Measurements from ENCODE around the gene CARS1. TPM values are rescaled to one million over a fixed set of nuclear protein-coding genes. Genes with fewer than 3 reads are reported as not detected.

Gene CARS1
- total RNA-seq, 1 experiment from 2014 or later: 120 TPM

GRCh38 chr11:3089236-3090061, 32.2 kb upstream of the CARS1 start:
- Histone ChIP-seq H3K36me3 (ENCODE audit: control insufficient read depth, insufficient read depth, low read length) (no peaks in the 10 kb centered on the region), H3K9me3 (ENCODE audit: control insufficient read depth, insufficient read depth, low read depth, low read length) (no peaks in the 10 kb centered on the region), H3K27me3 (ENCODE audit: control insufficient read depth, insufficient read depth, low read length) (no peaks in the 10 kb centered on the region), H3K4me1 (ENCODE audit: control insufficient read depth, insufficient read depth, low read length) (peaks cover 17% of the 10 kb centered on the region), H3K4me3 (ENCODE audit: low read depth in 2 of 2, low read length in 2 of 2) (no peak overlapping the region), H3K27ac (ENCODE audit: low read length) (no peak overlapping the region)
- in situ Hi-C loops (cut with HindIII; ENCODE audit: low pct_unique_long_range_greater_than_20kb, low sequenced_read_pairs) (no loop called here), intact Hi-C loops (cut with micrococcal nuclease; ENCODE audit: unreplicated experiment) (loop anchor here (10.0 kb wide), 1 partner anchor 155 kb away; no protein-coding TSS in a partner anchor)
- POLR2A ChIA-PET: no interaction called here
- ATAC-seq (no peak), DNase-seq (ENCODE audit: low read depth, low spot score) (no peak)
- CTCF ChIA-PET: interaction anchor here (0.5 to 4.7 kb wide), 7 partner anchors 13 to 514 kb away, joined by 3 to 72 read pairs (median 4); no protein-coding TSS in a partner anchor
- TF ChIP-seq SIN3A (IDR thresholded peaks at IDR 0.05; ENCODE audit: borderline replicate concordance, insufficient read depth, low read depth, low read length) (no peak), TCF7L2 (IDR thresholded peaks at IDR 0.05; ENCODE audit: low read depth, low read length) (no peak)
- no TSS peak for BruUV-seq (replicated peaks)

DNA sequence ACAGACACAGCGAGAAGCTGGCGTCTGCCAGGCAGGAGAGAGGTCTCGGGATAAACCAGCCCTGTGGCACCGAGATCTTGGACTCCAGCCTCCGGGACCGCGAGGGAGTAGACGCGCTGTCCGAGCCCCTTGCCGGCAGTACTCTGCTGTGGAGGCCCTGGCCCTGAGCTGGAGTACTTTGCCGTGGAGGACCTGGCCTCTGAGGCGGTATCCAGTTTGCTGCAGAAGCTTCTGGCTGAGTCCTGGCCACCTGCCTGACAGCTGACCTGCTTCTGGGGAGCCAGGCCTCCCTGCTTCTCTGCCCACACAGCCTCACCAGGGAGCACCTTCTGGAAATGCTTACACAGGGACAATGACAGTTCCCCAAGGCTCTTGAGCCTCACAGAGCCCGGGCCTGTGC, 31.6 kb upstream of the CARS1 start:
- DNase-seq (ENCODE audit: low read depth, low spot score) (no peak), ATAC-seq (no peak)
- BruUV-seq (replicated peaks): no TSS peak
- TF ChIP-seq POLR2AphosphoS5 (IDR thresholded peaks at IDR 0.05; ENCODE audit: low read depth, low read length) (no peak), TCF7L2 (IDR thresholded peaks at IDR 0.05; ENCODE audit: low read depth, low read length) (no peak), SIN3A (IDR thresholded peaks at IDR 0.05; ENCODE audit: borderline replicate concordance, insufficient read depth, low read depth, low read length) (no peak)
- TF ChIP-seq, protein P1, sequence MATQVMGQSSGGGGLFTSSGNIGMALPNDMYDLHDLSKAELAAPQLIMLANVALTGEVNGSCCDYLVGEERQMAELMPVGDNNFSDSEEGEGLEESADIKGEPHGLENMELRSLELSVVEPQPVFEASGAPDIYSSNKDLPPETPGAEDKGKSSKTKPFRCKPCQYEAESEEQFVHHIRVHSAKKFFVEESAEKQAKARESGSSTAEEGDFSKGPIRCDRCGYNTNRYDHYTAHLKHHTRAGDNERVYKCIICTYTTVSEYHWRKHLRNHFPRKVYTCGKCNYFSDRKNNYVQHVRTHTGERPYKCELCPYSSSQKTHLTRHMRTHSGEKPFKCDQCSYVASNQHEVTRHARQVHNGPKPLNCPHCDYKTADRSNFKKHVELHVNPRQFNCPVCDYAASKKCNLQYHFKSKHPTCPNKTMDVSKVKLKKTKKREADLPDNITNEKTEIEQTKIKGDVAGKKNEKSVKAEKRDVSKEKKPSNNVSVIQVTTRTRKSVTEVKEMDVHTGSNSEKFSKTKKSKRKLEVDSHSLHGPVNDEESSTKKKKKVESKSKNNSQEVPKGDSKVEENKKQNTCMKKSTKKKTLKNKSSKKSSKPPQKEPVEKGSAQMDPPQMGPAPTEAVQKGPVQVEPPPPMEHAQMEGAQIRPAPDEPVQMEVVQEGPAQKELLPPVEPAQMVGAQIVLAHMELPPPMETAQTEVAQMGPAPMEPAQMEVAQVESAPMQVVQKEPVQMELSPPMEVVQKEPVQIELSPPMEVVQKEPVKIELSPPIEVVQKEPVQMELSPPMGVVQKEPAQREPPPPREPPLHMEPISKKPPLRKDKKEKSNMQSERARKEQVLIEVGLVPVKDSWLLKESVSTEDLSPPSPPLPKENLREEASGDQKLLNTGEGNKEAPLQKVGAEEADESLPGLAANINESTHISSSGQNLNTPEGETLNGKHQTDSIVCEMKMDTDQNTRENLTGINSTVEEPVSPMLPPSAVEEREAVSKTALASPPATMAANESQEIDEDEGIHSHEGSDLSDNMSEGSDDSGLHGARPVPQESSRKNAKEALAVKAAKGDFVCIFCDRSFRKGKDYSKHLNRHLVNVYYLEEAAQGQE (IDR thresholded peaks at IDR 0.05; ENCODE audit: insufficient read depth in 1 of 2, low read depth in 2 of 2, low read length in 1 of 2): no peak
- TF ChIP-seq, protein P2, sequence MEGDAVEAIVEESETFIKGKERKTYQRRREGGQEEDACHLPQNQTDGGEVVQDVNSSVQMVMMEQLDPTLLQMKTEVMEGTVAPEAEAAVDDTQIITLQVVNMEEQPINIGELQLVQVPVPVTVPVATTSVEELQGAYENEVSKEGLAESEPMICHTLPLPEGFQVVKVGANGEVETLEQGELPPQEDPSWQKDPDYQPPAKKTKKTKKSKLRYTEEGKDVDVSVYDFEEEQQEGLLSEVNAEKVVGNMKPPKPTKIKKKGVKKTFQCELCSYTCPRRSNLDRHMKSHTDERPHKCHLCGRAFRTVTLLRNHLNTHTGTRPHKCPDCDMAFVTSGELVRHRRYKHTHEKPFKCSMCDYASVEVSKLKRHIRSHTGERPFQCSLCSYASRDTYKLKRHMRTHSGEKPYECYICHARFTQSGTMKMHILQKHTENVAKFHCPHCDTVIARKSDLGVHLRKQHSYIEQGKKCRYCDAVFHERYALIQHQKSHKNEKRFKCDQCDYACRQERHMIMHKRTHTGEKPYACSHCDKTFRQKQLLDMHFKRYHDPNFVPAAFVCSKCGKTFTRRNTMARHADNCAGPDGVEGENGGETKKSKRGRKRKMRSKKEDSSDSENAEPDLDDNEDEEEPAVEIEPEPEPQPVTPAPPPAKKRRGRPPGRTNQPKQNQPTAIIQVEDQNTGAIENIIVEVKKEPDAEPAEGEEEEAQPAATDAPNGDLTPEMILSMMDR (IDR thresholded peaks at IDR 0.05): no peak
- in situ Hi-C loops (cut with HindIII; ENCODE audit: low pct_unique_long_range_greater_than_20kb, low sequenced_read_pairs): no loop called here
- Histone ChIP-seq H3K27me3 (ENCODE audit: control insufficient read depth, insufficient read depth, low read length) (no peaks in the 10 kb centered on the region), H3K9me3 (ENCODE audit: control insufficient read depth, insufficient read depth, low read depth, low read length) (no peaks in the 10 kb centered on the region), H3K4me3 (ENCODE audit: low read depth in 2 of 2, low read length in 2 of 2) (no peak overlapping the region), H3K36me3 (ENCODE audit: control insufficient read depth, insufficient read depth, low read length) (no peaks in the 10 kb centered on the region), H3K4me1 (ENCODE audit: control insufficient read depth, insufficient read depth, low read length) (peaks cover 17% of the 10 kb centered on the region), H3K27ac (ENCODE audit: low read length) (no peak overlapping the region)
- CTCF ChIA-PET: interaction anchor here (1.1 to 4.7 kb wide), 2 partner anchors 51 to 132 kb away, joined by 3 to 72 read pairs; no protein-coding TSS in a partner anchor
- POLR2A ChIA-PET: no interaction called here
- intact Hi-C loops (cut with micrococcal nuclease; ENCODE audit: unreplicated experiment): no loop called here
